GM19438 (cell line): Measurements from ENCODE around the gene SLC20A1.
"Not testable (repeated sequence)": the region's sequence is repeated elsewhere in the genome, so short reads cannot be mapped to it uniquely, and the experiment has no call there.

Source experiments
- ATAC-seq: cut with Tn5 transposase; IDR thresholded peaks from one replicate; pipeline ENCODE4 v1.9.1; 2021; ENCODE audit warnings: low read depth; ENCODE audit not compliant: unreplicated experiment

Gene SLC20A1

GRCh38 chr2:112644933-112645309 is 818 bp upstream of the SLC20A1 start:
- ATAC-seq = peak; percentile 4

GRCh38 chr2:112646102-112646719 is 472 bp downstream of the SLC20A1 start:
- peak; percentile 16 for ATAC-seq

GRCh38 chr2:112646791-112647689 is 1.3 kb downstream of the SLC20A1 start:
- no peak for ATAC-seq

GRCh38 chr2:112648081-112648480 is 2.3 kb downstream of the SLC20A1 start:
- no peak for ATAC-seq

- no peak for ATAC-seq
Observed at GRCh38 chr2:112656679-112657078, 10.9 kb downstream of the SLC20A1 start.

GRCh38 chr2:112658301-112658700 is 12.6 kb downstream of the SLC20A1 start:
- no peak for ATAC-seq

GRCh38 chr2:112658839-112659667 is 13.3 kb downstream of the SLC20A1 start:
- no peak for ATAC-seq

- no peak for ATAC-seq
Observed at GRCh38 chr2:112660138-112660537, 14.4 kb downstream of the SLC20A1 start.

- ATAC-seq = no peak
Observed at GRCh38 chr2:112661656-112662305, 16.0 kb downstream of the SLC20A1 start.

- no peak for ATAC-seq
Observed at GRCh38 chr2:112662704-112663103, 17.0 kb downstream of the SLC20A1 start.

- ATAC-seq = no peak
Observed at GRCh38 chr2:112664689-112665088, 18.9 kb downstream of the SLC20A1 start.

- no peak for ATAC-seq
Observed at GRCh38 chr2:112665113-112665780, 19.5 kb downstream of the SLC20A1 start.

GRCh38 chr2:112666761-112667122 is 21.0 kb downstream of the SLC20A1 start:
- peak; percentile 73 for ATAC-seq

GRCh38 chr2:112667540-112667939 is 21.8 kb downstream of the SLC20A1 start:
- ATAC-seq = not testable (repeated sequence)

GRCh38 chr2:112669667-112670066 is 23.9 kb downstream of the SLC20A1 start:
- ATAC-seq = no peak

- ATAC-seq = no peak
Observed at GRCh38 chr2:112670252-112671022, 24.7 kb downstream of the SLC20A1 start.

- ATAC-seq = no peak
Observed at GRCh38 chr2:112671801-112672200, 26.1 kb downstream of the SLC20A1 start.

GRCh38 chr2:112673008-112673407 is 27.3 kb downstream of the SLC20A1 start:
- ATAC-seq = no peak

GRCh38 chr2:112674229-112674628 is 28.5 kb downstream of the SLC20A1 start:
- no peak for ATAC-seq
